NT2/D1 (cell line): ENCODE data around the gene DHH.

Source experiments
- SUZ12 ChIP-seq: IDR thresholded peaks from 2 replicates; pipeline ENCODE4 v1.6.1; 2011; ENCODE audit not compliant: insufficient read length, insufficient read depth; ENCODE audit errors: extremely low read depth
- YY1 ChIP-seq: IDR thresholded peaks from 2 replicates; pipeline ENCODE4 v1.6.1; 2011; ENCODE audit not compliant: insufficient read length, insufficient read depth

DNA sequence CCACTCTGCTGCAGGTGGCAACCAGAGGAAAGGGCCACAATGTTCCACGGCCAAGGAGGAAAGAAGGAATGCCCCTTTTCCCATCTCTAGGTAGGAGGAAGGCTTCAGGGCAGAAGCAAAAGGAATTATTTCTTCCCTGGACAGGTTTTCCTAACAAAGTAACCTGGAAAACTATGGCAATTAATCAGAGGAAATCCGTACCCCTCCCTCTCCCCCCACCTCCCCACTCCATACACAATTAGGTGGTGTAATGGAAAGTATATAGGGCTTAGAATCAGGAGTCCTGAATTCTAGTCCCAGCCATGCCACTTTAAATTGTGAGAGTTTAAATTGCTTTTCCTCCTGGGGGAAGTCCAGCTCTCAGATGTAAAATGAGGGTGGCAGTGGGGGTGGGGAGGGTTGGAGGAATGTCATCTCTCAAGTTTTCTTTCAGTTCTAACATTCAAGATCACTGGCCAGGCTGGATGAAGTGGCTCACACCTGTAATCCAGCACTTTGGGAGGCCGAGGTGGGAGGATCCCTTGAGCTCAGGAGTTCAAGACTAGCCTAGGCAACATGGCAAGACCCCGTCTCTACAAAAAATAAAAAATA is 1.7 kb downstream of the DHH start:
- TF ChIP-seq YY1 (no peak), SUZ12 (no peak)
